Metanephros (tissue), 2 donors: ENCODE data around the gene FMO4. TPM values are rescaled to one million over a fixed set of nuclear protein-coding genes. Genes with fewer than 3 reads are reported as not detected.

ENCODE experiments used
- small RNA-seq: library from RNA; depleted of rRNA; stranded (forward); fragments of <200 nt; gene quantifications from one replicate; pipeline ENCODE3, GENCODE V24; 2014; ENCODE audit warnings: low replicate concordance
- total RNA-seq: library from RNA; depleted of rRNA; stranded (reverse); fragments of >200 nt; gene quantifications from one replicate; pipeline ENCODE4 v1.2.3, GENCODE V29; 2014

Gene FMO4
- 5.4 TPM for total RNA-seq

GRCh38 chr1:171313835-171314320 is at the start of gene FMO4:
TSS of gene FMO4 (plus strand) at chr1:171314183. CDS start at chr1:171319826, 5,643 bp downstream.

Small RNA genes lying within 50 kb of the gene (small RNA-seq; reads per million reads assigned to genes)
- not detected for gene SRP14P4

Other genes starting within 250 kb of the FMO4 start
- gene FMO3, start 223.3 kb upstream of the FMO4 start, total RNA-seq = 0.12 TPM
- gene FMO2, start 128.9 kb upstream of the FMO4 start, total RNA-seq = 4.8 TPM
- 75.4 TPM for gene FMO1, start 65.7 kb upstream of the FMO4 start, total RNA-seq
- 77.4 TPM for gene PRRC2C, start 171.3 kb downstream of the FMO4 start, total RNA-seq